Mesothelial cell of epicardium (in vitro differentiated cells): Measurements from ENCODE around the gene TXNL4B. TPM values are rescaled to one million over a fixed set of nuclear protein-coding genes. Genes with fewer than 3 reads are reported as not detected.

Source experiments
- DNase-seq, 2 experiments: peaks; one replicate each; pipeline ENCODE4 v3.0.0; 2021; ENCODE audit warnings: low spot score in 2 of 2; ENCODE audit not compliant: unreplicated experiment in 2 of 2
- H3K27ac Mint-ChIP-seq: 2 replicates; pipeline ENCODE4 v1.8.0; 2021; ENCODE audit warnings: mixed read lengths
- H3K27me3 Mint-ChIP-seq: 2 replicates; pipeline ENCODE4 v1.8.0; 2021; ENCODE audit warnings: low read depth, mixed read lengths
- H3K36me3 Mint-ChIP-seq: 2 replicates; pipeline ENCODE4 v1.8.0; 2021; ENCODE audit warnings: mixed read lengths
- H3K4me1 Mint-ChIP-seq: 2 replicates; pipeline ENCODE4 v1.8.0; 2021; ENCODE audit warnings: mixed read lengths
- H3K4me3 Mint-ChIP-seq: 2 replicates; pipeline ENCODE4 v1.8.0; 2021; ENCODE audit warnings: mild to moderate bottlenecking, moderate library complexity, mixed read lengths
- H3K9me3 Mint-ChIP-seq: 2 replicates; pipeline ENCODE4 v1.8.0; 2021; ENCODE audit warnings: mixed read lengths
- CTCF ChIP-seq: fragments of 200-600 bp; sonication (generic); IDR thresholded peaks from one replicate; pipeline ENCODE4 v1.5.0; 2021; ENCODE audit warnings: antibody characterized with exemption; ENCODE audit not compliant: unreplicated experiment
- total RNA-seq: library from RNA; stranded (reverse); gene quantifications from 3 replicates; pipeline ENCODE4 v1.2.1, GENCODE V29; 2021

TXNL4B gene
- total RNA-seq = 16.1 to 17.6 TPM (median 16.7 TPM) in 3 replicates

- H3K36me3 Mint-ChIP-seq = peaks cover 19% of the 10 kb centered on the region
- H3K27ac Mint-ChIP-seq = peak within 1 kb of the TSS; percentile 97
- H3K4me3 Mint-ChIP-seq = peak within 1 kb of the TSS; percentile 98
These were observed at the start of gene TXNL4B, which contains the start of gene DHX38 for GRCh38 chr16:72093448-72094265. Gene TXNL4B, minus strand, starts transcription at chr16:72093620. Its CDS starts 2,871 bp downstream, at chr16:72090749. Gene DHX38, plus strand, starts transcription at chr16:72093847. Its CDS starts 2,311 bp downstream, at chr16:72096158.

DNA sequence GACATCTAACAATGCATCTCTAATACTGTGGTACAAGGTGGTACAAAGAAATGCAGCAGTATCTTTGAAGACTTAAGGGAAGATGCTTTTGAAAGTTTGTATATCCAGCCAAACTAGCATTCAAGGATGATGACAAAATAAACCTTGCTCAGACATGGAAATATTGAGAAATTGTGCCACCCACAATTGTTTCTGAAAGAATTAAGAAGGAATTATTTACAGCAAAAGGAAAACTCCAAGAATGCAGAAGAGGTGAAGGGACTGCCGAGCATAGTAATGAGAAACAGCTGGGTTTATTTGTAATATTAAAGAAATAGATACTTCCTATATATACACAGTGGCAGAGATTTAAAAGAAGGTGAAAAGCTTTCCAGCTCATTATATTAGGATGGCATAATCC, 49.1 kb upstream of the TXNL4B start:
- Mint-ChIP-seq H3K4me3 (no peak overlapping the region), H3K27me3 (no peaks in the 10 kb centered on the region), H3K36me3 (peaks cover 3% of the 10 kb centered on the region), H3K27ac (no peak overlapping the region), H3K9me3 (peaks cover under 1% of the 10 kb centered on the region), H3K4me1 (no peaks in the 10 kb centered on the region)
- no peak for TF ChIP-seq CTCF
- DNase-seq = no peak

More at GRCh38 chr16:72093448-72094265, at the start of gene TXNL4B, which contains the start of gene DHX38:
- DNase-seq = peak; percentile 80 to 87
- no peaks in the 10 kb centered on the region for H3K27me3 Mint-ChIP-seq
- no peaks in the 10 kb centered on the region for H3K9me3 Mint-ChIP-seq
- TF ChIP-seq CTCF = no peak
- H3K4me1 Mint-ChIP-seq = peaks cover 26% of the 10 kb centered on the region

DNA sequence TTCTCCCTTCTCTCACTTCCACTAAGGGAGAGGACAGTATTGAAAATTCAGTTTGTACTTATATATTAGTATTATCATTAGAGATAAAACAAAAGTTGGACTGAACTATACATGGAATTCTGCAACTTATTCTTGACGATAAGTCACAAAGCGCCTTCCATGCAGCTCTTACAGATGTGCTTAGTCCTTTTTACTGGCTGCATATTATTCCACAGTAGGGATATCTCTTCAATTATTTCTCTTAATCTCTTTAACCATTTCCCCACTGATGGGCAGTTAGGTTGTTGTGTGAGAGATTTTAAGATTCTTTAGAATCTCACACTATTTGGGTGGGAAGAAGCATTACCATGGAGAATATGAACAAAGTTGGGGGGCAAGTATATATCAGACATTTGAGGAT, 46.5 kb upstream of the TXNL4B start:
- Mint-ChIP-seq H3K36me3 (no peaks in the 10 kb centered on the region), H3K9me3 (no peaks in the 10 kb centered on the region), H3K4me1 (no peaks in the 10 kb centered on the region), H3K27ac (no peak overlapping the region), H3K4me3 (no peak overlapping the region), H3K27me3 (no peaks in the 10 kb centered on the region)
- DNase-seq = no peak
- no peak for TF ChIP-seq CTCF

DNA sequence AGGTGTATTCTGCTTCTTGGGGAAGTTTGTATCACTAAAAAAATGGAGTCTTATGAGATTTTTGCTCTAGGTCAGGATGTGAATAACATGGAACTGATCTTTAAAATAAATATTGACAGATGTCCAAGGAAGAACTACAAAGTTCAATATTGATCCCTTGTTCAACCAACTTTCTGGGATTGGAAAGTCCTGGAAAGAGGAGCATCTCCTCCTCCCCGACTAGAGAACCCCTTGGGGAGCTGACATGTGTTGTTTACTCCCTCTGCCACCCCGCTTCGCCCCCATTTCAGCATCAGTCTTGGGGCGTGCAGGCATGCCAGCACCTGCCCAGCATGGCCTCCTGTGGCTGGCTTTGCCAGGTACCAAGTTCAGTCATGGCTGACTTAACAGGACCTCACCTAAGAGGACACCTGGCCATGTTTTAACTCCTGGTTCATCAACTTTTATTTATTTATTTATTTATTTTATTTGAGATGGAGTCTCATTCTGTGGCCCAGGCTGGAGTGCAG, 44.7 kb upstream of the TXNL4B start:
- Mint-ChIP-seq H3K9me3 (no peaks in the 10 kb centered on the region), H3K27ac (no peak overlapping the region)
- no peak for TF ChIP-seq CTCF

DNA sequence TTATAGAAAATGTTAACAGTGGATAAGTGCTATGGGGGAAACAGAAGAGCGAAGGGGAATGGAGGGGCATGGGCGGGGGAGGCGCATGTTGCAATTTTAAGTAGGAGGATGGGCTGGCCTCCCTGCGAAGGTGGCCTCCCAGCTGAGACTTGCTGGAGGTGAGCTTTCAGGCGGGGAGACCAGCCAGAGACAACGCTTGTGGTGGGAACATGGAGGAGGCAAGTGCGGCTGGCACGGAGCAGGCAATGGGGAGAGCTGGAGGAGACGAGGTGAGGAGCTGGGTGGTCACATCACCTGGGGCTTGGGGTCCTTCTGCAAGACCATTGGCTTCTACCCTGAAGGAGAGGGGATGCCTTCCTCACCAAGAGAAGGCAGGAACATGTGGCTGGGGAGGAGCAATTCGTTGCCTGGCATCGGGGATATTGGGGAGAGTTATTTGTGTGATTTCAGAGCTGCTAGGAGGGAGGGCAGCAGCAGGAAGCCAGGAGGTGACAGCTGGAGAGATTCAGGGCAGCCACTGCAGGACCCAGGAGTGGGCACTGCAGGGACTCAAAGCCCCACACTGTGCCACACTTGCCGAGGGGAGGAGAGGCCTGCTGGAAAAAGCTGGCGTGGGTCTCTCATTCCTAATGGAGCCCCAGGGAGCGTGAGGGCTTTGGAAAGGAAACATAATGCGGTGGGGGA, 44.1 kb upstream of the TXNL4B start:
- no peak for DNase-seq
- Mint-ChIP-seq H3K4me3 (no peak overlapping the region), H3K36me3 (no peaks in the 10 kb centered on the region), H3K4me1 (no peaks in the 10 kb centered on the region), H3K9me3 (no peaks in the 10 kb centered on the region), H3K27me3 (no peaks in the 10 kb centered on the region), H3K27ac (no peak overlapping the region)
- no peak for TF ChIP-seq CTCF

More for the DNA sequence above, 44.7 kb upstream of the TXNL4B start:
- Mint-ChIP-seq H3K36me3 (no peaks in the 10 kb centered on the region), H3K4me3 (no peak overlapping the region), H3K27me3 (no peaks in the 10 kb centered on the region), H3K4me1 (no peaks in the 10 kb centered on the region)
- DNase-seq = no peak
